Right lobe of liver (tissue), 4 donors: ENCODE measurements around the gene TMEM63C.

Source experiments
- POLR2A ChIP-seq: fragments of 450-650 bp; IDR thresholded peaks from one replicate; pipeline ENCODE4 v1.6.1; 2017; ENCODE audit warnings: antibody characterized with exemption, mild to moderate bottlenecking
- TF ChIP-seq, protein P1 (sequence below), 4 donors: fragments of 200-600 bp in 3 of 4; fragments of 450-650 bp in 1 of 4; IDR thresholded peaks; one replicate each; pipeline versions ENCODE4 v1.5.1 to v1.8.0; 2016 to 2022; ENCODE audit warnings: antibody characterized with exemption in 4 of 4, mild to moderate bottlenecking in 2 of 4
- donor health status: DM: no; HTN: no; CAD: no.
- donor health status: DM: no; HTN: no; CAD: no.
- donor health status: DM: no; HTN: yes; CAD: no.

DNA sequence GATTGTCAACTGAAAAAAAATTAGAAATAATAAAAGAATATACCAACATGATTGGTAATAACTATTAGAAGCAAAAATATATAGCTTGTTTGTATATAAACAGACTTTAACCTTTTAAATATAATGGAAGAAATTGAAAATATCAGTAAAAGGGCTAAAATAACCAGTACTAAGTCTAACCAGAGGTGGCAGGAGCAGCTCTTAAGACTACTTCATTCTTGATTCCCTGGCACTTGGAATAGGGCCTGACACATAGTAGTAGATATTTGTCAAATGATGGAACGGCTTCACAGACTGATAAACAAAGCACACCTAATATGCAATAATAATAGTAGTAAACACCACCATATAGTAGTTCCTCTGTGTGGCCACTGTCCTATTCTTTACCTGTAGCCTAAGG is 9.4 kb downstream of the TMEM63C start:
- no peak for TF ChIP-seq POLR2A
- TF ChIP-seq, protein P1, sequence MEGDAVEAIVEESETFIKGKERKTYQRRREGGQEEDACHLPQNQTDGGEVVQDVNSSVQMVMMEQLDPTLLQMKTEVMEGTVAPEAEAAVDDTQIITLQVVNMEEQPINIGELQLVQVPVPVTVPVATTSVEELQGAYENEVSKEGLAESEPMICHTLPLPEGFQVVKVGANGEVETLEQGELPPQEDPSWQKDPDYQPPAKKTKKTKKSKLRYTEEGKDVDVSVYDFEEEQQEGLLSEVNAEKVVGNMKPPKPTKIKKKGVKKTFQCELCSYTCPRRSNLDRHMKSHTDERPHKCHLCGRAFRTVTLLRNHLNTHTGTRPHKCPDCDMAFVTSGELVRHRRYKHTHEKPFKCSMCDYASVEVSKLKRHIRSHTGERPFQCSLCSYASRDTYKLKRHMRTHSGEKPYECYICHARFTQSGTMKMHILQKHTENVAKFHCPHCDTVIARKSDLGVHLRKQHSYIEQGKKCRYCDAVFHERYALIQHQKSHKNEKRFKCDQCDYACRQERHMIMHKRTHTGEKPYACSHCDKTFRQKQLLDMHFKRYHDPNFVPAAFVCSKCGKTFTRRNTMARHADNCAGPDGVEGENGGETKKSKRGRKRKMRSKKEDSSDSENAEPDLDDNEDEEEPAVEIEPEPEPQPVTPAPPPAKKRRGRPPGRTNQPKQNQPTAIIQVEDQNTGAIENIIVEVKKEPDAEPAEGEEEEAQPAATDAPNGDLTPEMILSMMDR (IDR thresholded peaks at IDR 0.05): no peak
